ENCODE results near the gene KIAA1328. TPM values are rescaled to one million over a fixed set of nuclear protein-coding genes. Genes with fewer than 3 reads are reported as not detected.

Gene KIAA1328
- total RNA-seq, 1 donor from 2014 or later: 11.9 TPM

- Histone ChIP-seq H3K4me3 (no peak overlapping the region), H3K4me1 (no peaks in the 10 kb centered on the region), H3K36me3 (no peaks in the 10 kb centered on the region), H3K27me3 (no peaks in the 10 kb centered on the region), H3K27ac (no peak overlapping the region), H3K9me3 (no peaks in the 10 kb centered on the region)
- no peak for TF ChIP-seq CTCF (IDR thresholded peaks at IDR 0.05)
- intact Hi-C loops (cut with DNase I): no loop called here
- DNase-seq (no peak), ATAC-seq (no peak)
Measured at GRCh38 chr18:37138456-37138855, 309.5 kb downstream of the KIAA1328 start.

DNA sequence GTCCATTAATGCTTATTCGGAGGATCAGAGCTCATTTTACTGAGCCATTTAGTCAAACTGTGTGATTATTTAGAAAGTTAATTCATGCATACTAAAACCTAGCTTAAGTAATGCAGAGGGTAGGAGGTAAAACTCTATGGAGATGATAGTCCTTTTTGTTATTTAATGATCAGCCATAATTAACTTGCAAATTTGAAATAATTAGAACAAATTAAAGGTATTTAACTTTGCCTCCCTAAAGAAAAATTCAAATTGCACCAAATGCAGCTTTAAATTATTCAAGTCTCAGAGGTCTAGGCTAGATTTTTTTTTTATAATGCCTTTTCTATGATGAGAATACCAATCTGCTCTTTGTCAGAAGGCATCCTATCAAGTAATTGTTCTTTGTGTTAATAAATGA lies 310.9 kb downstream of the KIAA1328 start:
- DNase-seq (no peak), ATAC-seq (no peak)
- no peaks in the 10 kb centered on the region for H3K4me1 ChIP-seq
- no peak overlapping the region for H3K27ac ChIP-seq
- no peaks in the 10 kb centered on the region for H3K9me3 ChIP-seq
- no peak for TF ChIP-seq CTCF (IDR thresholded peaks at IDR 0.05)
- no peaks in the 10 kb centered on the region for H3K27me3 ChIP-seq
- intact Hi-C loops (cut with DNase I): no loop called here
- no peak overlapping the region for H3K4me3 ChIP-seq
- no peaks in the 10 kb centered on the region for H3K36me3 ChIP-seq

DNA sequence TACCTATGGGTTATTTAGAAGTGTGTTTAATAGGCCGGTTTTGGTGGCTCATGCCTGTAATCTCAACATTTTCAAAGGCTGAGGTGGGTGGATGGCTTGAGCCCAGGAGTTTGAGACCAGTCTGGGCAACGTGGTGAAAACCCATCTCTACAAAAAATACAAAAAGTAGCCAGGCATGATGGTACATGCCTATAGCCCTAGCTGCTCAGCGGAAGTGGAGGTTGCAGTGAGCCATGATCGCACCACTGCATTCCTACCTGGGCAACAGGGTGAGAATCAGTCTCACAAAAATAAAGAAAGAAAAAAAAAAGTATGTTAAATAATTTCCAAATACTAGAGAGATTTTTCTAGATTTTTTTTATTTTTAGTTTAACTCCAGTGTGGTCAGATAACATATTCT lies 316.0 kb downstream of the KIAA1328 start:
- intact Hi-C loops (cut with DNase I): no loop called here
- ATAC-seq: no peak
- no peak for TF ChIP-seq CTCF (IDR thresholded peaks at IDR 0.05)
- Histone ChIP-seq H3K9me3 (no peaks in the 10 kb centered on the region), H3K4me3 (no peak overlapping the region), H3K36me3 (no peaks in the 10 kb centered on the region), H3K27ac (no peak overlapping the region), H3K27me3 (no peaks in the 10 kb centered on the region), H3K4me1 (no peaks in the 10 kb centered on the region)
- DNase-seq: no peak

- ATAC-seq (no peak), DNase-seq (no peak)
- Histone ChIP-seq H3K4me1 (no peaks in the 10 kb centered on the region), H3K27me3 (no peaks in the 10 kb centered on the region), H3K36me3 (no peaks in the 10 kb centered on the region), H3K9me3 (no peaks in the 10 kb centered on the region), H3K27ac (no peak overlapping the region), H3K4me3 (no peak overlapping the region)
- intact Hi-C loops (cut with DNase I): no loop called here
- TF ChIP-seq CTCF (IDR thresholded peaks at IDR 0.05): no peak
Measured at GRCh38 chr18:37156330-37156942, 327.5 kb downstream of the KIAA1328 start.

GRCh38 chr18:37160038-37160820 lies 331.3 kb downstream of the KIAA1328 start:
- Histone ChIP-seq H3K4me1 (no peaks in the 10 kb centered on the region), H3K36me3 (no peaks in the 10 kb centered on the region), H3K4me3 (no peak overlapping the region), H3K27ac (no peak overlapping the region), H3K9me3 (no peaks in the 10 kb centered on the region), H3K27me3 (no peaks in the 10 kb centered on the region)
- DNase-seq: no peak
- intact Hi-C loops (cut with DNase I): no loop called here
- TF ChIP-seq CTCF (IDR thresholded peaks at IDR 0.05): no peak
- no peak for ATAC-seq

Measured in upper lobe of right lung (tissue), 1 donor.